Measurements from ENCODE around the gene ARRB1.

Gene ARRB1

GRCh38 chr11:75328426-75329277 is 22.8 kb downstream of the ARRB1 start:
- H3K4me3 ChIP-seq (ENCODE audit: control insufficient read depth, low read depth, low read length): no peak overlapping the region
- peak; percentile 93 for TF ChIP-seq CTCF (IDR thresholded peaks at IDR 0.05; ENCODE audit: control insufficient read depth, insufficient read depth, low read depth, low read length, missing control alignments)
- DNase-seq (ENCODE audit: low read depth): no peak

- no peak for TF ChIP-seq CTCF (IDR thresholded peaks at IDR 0.05; ENCODE audit: control insufficient read depth, insufficient read depth, low read depth, low read length, missing control alignments)
- DNase-seq (ENCODE audit: low read depth): no peak
- H3K4me3 ChIP-seq (ENCODE audit: control insufficient read depth, low read depth, low read length): no peak overlapping the region
Observed at GRCh38 chr11:75326439-75326810, 25.0 kb downstream of the ARRB1 start.

GRCh38 chr11:75325713-75326438 is 25.6 kb downstream of the ARRB1 start:
- no peak overlapping the region for H3K4me3 ChIP-seq (ENCODE audit: control insufficient read depth, low read depth, low read length)
- no peak for TF ChIP-seq CTCF (IDR thresholded peaks at IDR 0.05; ENCODE audit: control insufficient read depth, insufficient read depth, low read depth, low read length, missing control alignments)
- DNase-seq (ENCODE audit: low read depth): peak; percentile 62

GRCh38 chr11:75324740-75325139 is 26.7 kb downstream of the ARRB1 start:
- no peak for DNase-seq (ENCODE audit: low read depth)
- H3K4me3 ChIP-seq (ENCODE audit: control insufficient read depth, low read depth, low read length): no peak overlapping the region
- no peak for TF ChIP-seq CTCF (IDR thresholded peaks at IDR 0.05; ENCODE audit: control insufficient read depth, insufficient read depth, low read depth, low read length, missing control alignments)

GRCh38 chr11:75324189-75324588 is 27.3 kb downstream of the ARRB1 start:
- H3K4me3 ChIP-seq (ENCODE audit: control insufficient read depth, low read depth, low read length): no peak overlapping the region
- DNase-seq (ENCODE audit: low read depth): no peak
- TF ChIP-seq CTCF (IDR thresholded peaks at IDR 0.05; ENCODE audit: control insufficient read depth, insufficient read depth, low read depth, low read length, missing control alignments): no peak

- no peak for DNase-seq (ENCODE audit: low read depth)
- no peak overlapping the region for H3K4me3 ChIP-seq (ENCODE audit: control insufficient read depth, low read depth, low read length)
- no peak for TF ChIP-seq CTCF (IDR thresholded peaks at IDR 0.05; ENCODE audit: control insufficient read depth, insufficient read depth, low read depth, low read length, missing control alignments)
Observed at GRCh38 chr11:75323609-75324008, 27.9 kb downstream of the ARRB1 start.
